ENCODE measurements around the gene CREB5. TPM values are rescaled to one million over a fixed set of nuclear protein-coding genes. Genes with fewer than 3 reads are reported as not detected.

Gene CREB5
- total and polyA plus RNA-seq, 2 of the 13 experiments (the other 11 are each of a cell fraction or from before 2014, with no cell fraction given): 0.38 to 0.71 TPM

DNA sequence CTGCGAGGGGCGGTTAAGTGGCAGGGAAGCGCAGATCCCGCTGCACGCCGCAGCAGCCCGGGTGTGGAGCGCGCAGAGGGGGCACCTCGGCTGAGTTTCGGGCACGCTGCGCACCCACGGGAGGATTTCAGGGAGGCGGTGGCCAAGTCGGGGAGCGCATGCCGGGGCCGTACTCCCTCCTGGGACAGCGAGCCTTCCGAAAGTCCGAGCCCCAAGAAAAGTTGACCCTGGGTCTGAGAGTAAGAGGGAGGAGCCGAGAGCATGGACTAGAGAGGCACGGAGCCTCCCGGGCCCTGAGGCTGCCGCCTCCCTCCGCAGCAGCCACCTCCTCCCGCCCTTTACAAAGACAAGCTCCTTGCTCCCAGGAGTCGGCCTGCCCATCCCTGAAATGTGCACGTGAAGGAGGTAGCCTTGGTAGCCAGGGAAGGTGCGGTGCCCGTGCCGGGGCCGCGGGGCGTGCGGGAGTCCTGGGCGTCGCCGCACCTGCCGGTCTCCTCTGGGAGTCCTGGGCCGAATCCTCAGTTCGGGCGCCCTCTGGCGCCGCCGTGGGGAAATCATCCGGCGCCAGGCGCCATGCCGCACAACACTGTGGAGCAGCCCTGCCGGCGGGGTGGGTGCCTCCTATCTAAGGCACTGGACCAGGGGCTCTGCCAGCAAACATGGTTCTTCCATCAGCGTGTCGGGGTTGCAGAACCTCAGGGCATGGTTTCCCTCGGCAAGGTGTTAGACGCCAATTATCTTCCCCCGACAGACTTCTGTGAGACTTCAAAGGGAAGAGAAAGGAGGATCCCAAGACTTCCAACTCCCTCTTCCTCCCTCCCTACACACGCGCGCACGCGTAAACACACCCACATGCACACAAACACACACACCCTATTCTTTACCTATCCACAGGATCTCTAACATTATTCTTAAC is 441.8 kb downstream of the CREB5 start (continued):
- TF ChIP-seq, protein P1, sequence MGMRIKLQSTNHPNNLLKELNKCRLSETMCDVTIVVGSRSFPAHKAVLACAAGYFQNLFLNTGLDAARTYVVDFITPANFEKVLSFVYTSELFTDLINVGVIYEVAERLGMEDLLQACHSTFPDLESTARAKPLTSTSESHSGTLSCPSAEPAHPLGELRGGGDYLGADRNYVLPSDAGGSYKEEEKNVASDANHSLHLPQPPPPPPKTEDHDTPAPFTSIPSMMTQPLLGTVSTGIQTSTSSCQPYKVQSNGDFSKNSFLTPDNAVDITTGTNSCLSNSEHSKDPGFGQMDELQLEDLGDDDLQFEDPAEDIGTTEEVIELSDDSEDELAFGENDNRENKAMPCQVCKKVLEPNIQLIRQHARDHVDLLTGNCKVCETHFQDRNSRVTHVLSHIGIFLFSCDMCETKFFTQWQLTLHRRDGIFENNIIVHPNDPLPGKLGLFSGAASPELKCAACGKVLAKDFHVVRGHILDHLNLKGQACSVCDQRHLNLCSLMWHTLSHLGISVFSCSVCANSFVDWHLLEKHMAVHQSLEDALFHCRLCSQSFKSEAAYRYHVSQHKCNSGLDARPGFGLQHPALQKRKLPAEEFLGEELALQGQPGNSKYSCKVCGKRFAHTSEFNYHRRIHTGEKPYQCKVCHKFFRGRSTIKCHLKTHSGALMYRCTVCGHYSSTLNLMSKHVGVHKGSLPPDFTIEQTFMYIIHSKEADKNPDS (CRISPR knock-in tag; IDR thresholded peaks at IDR 0.05): no peak
- TF ChIP-seq RELA (CRISPR knock-in tag; IDR thresholded peaks at IDR 0.05): 0 out of 2 replicates have a peak, but pooled peaks have one; percentile 28
- TF ChIP-seq, protein P2, sequence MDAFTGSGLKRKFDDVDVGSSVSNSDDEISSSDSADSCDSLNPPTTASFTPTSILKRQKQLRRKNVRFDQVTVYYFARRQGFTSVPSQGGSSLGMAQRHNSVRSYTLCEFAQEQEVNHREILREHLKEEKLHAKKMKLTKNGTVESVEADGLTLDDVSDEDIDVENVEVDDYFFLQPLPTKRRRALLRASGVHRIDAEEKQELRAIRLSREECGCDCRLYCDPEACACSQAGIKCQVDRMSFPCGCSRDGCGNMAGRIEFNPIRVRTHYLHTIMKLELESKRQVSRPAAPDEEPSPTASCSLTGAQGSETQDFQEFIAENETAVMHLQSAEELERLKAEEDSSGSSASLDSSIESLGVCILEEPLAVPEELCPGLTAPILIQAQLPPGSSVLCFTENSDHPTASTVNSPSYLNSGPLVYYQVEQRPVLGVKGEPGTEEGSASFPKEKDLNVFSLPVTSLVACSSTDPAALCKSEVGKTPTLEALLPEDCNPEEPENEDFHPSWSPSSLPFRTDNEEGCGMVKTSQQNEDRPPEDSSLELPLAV (CRISPR knock-in tag; conservative IDR thresholded peaks at IDR 0.05; ENCODE audit: low read depth): no peak
- no peak for TF ChIP-seq CHD4 (IDR thresholded peaks at IDR 0.05; ENCODE audit: borderline replicate concordance, low read length)
- peak; percentile 62 for TF ChIP-seq ZNF777 (CRISPR knock-in tag; IDR thresholded peaks at IDR 0.05)
- TF ChIP-seq NFKB2 (CRISPR knock-in tag; IDR thresholded peaks at IDR 0.05; ENCODE audit: borderline replicate concordance): peak; percentile 74; the same call in 1 of the 2 replicates
- no peak for TF ChIP-seq ATF1 (CRISPR knock-in tag; IDR thresholded peaks at IDR 0.05)
- TF ChIP-seq, protein P3, sequence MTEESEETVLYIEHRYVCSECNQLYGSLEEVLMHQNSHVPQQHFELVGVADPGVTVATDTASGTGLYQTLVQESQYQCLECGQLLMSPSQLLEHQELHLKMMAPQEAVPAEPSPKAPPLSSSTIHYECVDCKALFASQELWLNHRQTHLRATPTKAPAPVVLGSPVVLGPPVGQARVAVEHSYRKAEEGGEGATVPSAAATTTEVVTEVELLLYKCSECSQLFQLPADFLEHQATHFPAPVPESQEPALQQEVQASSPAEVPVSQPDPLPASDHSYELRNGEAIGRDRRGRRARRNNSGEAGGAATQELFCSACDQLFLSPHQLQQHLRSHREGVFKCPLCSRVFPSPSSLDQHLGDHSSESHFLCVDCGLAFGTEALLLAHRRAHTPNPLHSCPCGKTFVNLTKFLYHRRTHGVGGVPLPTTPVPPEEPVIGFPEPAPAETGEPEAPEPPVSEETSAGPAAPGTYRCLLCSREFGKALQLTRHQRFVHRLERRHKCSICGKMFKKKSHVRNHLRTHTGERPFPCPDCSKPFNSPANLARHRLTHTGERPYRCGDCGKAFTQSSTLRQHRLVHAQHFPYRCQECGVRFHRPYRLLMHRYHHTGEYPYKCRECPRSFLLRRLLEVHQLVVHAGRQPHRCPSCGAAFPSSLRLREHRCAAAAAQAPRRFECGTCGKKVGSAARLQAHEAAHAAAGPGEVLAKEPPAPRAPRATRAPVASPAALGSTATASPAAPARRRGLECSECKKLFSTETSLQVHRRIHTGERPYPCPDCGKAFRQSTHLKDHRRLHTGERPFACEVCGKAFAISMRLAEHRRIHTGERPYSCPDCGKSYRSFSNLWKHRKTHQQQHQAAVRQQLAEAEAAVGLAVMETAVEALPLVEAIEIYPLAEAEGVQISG (CRISPR knock-in tag; IDR thresholded peaks at IDR 0.05): peak; percentile 86
- peak; percentile 83 for TF ChIP-seq XRCC5 (optimal IDR thresholded peaks at IDR 0.05; ENCODE audit: low read length)
- TF ChIP-seq KDM5B (CRISPR knock-in tag; IDR thresholded peaks at IDR 0.05; ENCODE audit: borderline replicate concordance): 0 out of 2 replicates have a peak, but pooled peaks have one; percentile 27
- TF ChIP-seq KDM3A (CRISPR knock-in tag; IDR thresholded peaks at IDR 0.05; ENCODE audit: low read depth): peak; percentile 60; the same call in 1 of the 2 replicates
- TF ChIP-seq, protein P4, sequence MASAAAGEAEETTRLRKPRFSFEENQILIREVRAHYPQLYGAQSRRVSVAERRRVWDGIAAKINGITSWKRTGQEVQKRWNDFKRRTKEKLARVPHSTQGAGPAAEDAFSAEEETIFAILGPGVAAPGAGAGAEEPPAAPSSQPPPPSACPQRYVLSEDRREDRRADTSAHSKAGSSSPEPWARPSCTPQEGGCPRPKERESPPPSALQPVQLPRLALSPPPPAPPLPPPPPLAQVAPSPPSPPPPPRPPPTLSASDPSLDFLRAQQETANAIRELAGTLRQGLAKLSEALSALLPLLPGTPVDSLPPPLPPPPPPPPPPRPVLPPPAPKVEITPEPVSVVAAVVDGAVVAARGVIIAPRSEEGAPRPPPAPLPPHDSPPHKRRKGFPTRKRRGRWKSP (CRISPR knock-in tag; IDR thresholded peaks at IDR 0.05): peak; percentile 64; the same call in 1 of the 2 replicates
- TF ChIP-seq SOX6 (IDR thresholded peaks at IDR 0.05): no peak
- peak; percentile 51 for TF ChIP-seq SOX6 (CRISPR knock-in tag; IDR thresholded peaks at IDR 0.05)
- TF ChIP-seq SP4 (CRISPR knock-in tag; IDR thresholded peaks at IDR 0.05): 0 out of 2 replicates have a peak, but pooled peaks have one; percentile 42
- TF ChIP-seq, protein P5, sequence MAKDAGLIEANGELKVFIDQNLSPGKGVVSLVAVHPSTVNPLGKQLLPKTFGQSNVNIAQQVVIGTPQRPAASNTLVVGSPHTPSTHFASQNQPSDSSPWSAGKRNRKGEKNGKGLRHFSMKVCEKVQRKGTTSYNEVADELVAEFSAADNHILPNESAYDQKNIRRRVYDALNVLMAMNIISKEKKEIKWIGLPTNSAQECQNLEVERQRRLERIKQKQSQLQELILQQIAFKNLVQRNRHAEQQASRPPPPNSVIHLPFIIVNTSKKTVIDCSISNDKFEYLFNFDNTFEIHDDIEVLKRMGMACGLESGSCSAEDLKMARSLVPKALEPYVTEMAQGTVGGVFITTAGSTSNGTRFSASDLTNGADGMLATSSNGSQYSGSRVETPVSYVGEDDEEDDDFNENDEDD (CRISPR knock-in tag; IDR thresholded peaks at IDR 0.05; ENCODE audit: borderline replicate concordance): peak; percentile 15; the same call in 1 of the 2 replicates
- TF ChIP-seq PAX8 (CRISPR knock-in tag; IDR thresholded peaks at IDR 0.05; ENCODE audit: borderline replicate concordance): no peak
- TF ChIP-seq, protein P6, sequence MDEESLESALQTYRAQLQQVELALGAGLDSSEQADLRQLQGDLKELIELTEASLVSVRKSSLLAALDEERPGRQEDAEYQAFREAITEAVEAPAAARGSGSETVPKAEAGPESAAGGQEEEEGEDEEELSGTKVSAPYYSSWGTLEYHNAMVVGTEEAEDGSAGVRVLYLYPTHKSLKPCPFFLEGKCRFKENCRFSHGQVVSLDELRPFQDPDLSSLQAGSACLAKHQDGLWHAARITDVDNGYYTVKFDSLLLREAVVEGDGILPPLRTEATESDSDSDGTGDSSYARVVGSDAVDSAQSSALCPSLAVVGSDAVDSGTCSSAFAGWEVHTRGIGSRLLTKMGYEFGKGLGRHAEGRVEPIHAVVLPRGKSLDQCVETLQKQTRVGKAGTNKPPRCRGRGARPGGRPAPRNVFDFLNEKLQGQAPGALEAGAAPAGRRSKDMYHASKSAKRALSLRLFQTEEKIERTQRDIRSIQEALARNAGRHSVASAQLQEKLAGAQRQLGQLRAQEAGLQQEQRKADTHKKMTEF (CRISPR knock-in tag; IDR thresholded peaks at IDR 0.05): peak; percentile 65; the same call in 1 of the 2 replicates
